ENCODE measurements around the gene CEP89.

Gene CEP89

GRCh38 chr19:32945260-32945659, 26.5 kb downstream of the CEP89 start:
- TF ChIP-seq NFIC (IDR thresholded peaks at IDR 0.05) (no peak), ZBTB7A (IDR thresholded peaks at IDR 0.05; ENCODE audit: low read depth) (no peak), FOXM1 (IDR thresholded peaks at IDR 0.05; ENCODE audit: borderline replicate concordance, low read depth) (no peak), TEAD4 (IDR thresholded peaks at IDR 0.05) (no peak), YY1 (IDR thresholded peaks at IDR 0.05; ENCODE audit: low read depth) (no peak), TAF1 (IDR thresholded peaks at IDR 0.05; ENCODE audit: low read depth) (no peak)
- TF ChIP-seq, protein P1, sequence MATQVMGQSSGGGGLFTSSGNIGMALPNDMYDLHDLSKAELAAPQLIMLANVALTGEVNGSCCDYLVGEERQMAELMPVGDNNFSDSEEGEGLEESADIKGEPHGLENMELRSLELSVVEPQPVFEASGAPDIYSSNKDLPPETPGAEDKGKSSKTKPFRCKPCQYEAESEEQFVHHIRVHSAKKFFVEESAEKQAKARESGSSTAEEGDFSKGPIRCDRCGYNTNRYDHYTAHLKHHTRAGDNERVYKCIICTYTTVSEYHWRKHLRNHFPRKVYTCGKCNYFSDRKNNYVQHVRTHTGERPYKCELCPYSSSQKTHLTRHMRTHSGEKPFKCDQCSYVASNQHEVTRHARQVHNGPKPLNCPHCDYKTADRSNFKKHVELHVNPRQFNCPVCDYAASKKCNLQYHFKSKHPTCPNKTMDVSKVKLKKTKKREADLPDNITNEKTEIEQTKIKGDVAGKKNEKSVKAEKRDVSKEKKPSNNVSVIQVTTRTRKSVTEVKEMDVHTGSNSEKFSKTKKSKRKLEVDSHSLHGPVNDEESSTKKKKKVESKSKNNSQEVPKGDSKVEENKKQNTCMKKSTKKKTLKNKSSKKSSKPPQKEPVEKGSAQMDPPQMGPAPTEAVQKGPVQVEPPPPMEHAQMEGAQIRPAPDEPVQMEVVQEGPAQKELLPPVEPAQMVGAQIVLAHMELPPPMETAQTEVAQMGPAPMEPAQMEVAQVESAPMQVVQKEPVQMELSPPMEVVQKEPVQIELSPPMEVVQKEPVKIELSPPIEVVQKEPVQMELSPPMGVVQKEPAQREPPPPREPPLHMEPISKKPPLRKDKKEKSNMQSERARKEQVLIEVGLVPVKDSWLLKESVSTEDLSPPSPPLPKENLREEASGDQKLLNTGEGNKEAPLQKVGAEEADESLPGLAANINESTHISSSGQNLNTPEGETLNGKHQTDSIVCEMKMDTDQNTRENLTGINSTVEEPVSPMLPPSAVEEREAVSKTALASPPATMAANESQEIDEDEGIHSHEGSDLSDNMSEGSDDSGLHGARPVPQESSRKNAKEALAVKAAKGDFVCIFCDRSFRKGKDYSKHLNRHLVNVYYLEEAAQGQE (IDR thresholded peaks at IDR 0.05; ENCODE audit: low read depth): no peak

- TF ChIP-seq ZBTB7A (IDR thresholded peaks at IDR 0.05; ENCODE audit: low read depth): no peak
- no peak for TF ChIP-seq TEAD4 (IDR thresholded peaks at IDR 0.05)
- no peak for TF ChIP-seq FOXM1 (IDR thresholded peaks at IDR 0.05; ENCODE audit: borderline replicate concordance, low read depth)
- no peak for TF ChIP-seq YY1 (IDR thresholded peaks at IDR 0.05; ENCODE audit: low read depth)
- TF ChIP-seq, protein P1 (IDR thresholded peaks at IDR 0.05; ENCODE audit: low read depth): no peak
- TF ChIP-seq RAD21 (IDR thresholded peaks at IDR 0.05; ENCODE audit: low read depth): no peak
- no peak for TF ChIP-seq TAF1 (IDR thresholded peaks at IDR 0.05; ENCODE audit: low read depth)
- no peak for TF ChIP-seq USF1 (IDR thresholded peaks at IDR 0.05)
- no peak for TF ChIP-seq NFIC (IDR thresholded peaks at IDR 0.05)
Observed at GRCh38 chr19:32936065-32936464, 35.7 kb downstream of the CEP89 start.

GRCh38 chr19:32935629-32936028, 36.1 kb downstream of the CEP89 start:
- TF ChIP-seq ZBTB7A (IDR thresholded peaks at IDR 0.05; ENCODE audit: low read depth): no peak
- TF ChIP-seq TEAD4 (IDR thresholded peaks at IDR 0.05): no peak
- TF ChIP-seq TCF12 (IDR thresholded peaks at IDR 0.05; ENCODE audit: low read depth): no peak
- no peak for TF ChIP-seq TAF1 (IDR thresholded peaks at IDR 0.05; ENCODE audit: low read depth)
- TF ChIP-seq, protein P1 (IDR thresholded peaks at IDR 0.05; ENCODE audit: low read depth): no peak
- TF ChIP-seq USF1 (IDR thresholded peaks at IDR 0.05): no peak
- no peak for TF ChIP-seq RAD21 (IDR thresholded peaks at IDR 0.05; ENCODE audit: low read depth)
- no peak for TF ChIP-seq EGR1 (IDR thresholded peaks at IDR 0.05)
- no peak for TF ChIP-seq CREB1 (IDR thresholded peaks at IDR 0.05; ENCODE audit: low read depth)
- no peak for TF ChIP-seq MAX (IDR thresholded peaks at IDR 0.05)
- TF ChIP-seq YY1 (IDR thresholded peaks at IDR 0.05; ENCODE audit: low read depth): no peak
- no peak for TF ChIP-seq NFIC (IDR thresholded peaks at IDR 0.05)
- TF ChIP-seq FOXM1 (IDR thresholded peaks at IDR 0.05; ENCODE audit: borderline replicate concordance, low read depth): no peak

DNA sequence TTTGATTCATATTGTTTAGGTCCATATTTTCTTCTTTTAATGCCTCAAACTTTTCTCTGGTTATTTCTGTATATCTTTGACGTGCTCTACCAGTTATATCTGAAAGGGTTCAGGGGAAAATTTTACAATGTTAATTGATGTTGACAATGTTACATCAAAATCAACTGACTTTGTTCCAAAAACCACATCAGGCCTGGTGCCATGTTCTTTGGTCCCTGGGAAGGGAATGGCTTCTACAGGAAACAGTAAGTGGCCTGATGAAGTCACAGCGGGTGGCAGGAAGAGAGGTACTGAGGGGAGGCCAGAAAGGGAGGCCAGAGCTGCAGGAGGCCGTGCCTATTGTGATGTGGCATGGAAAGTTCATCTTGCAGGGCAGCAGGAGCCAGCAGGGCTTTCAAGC, 38.2 kb downstream of the CEP89 start:
- TF ChIP-seq YY1 (IDR thresholded peaks at IDR 0.05; ENCODE audit: low read depth) (no peak), TAF1 (IDR thresholded peaks at IDR 0.05; ENCODE audit: low read depth) (no peak), RAD21 (IDR thresholded peaks at IDR 0.05; ENCODE audit: low read depth) (no peak), TEAD4 (IDR thresholded peaks at IDR 0.05) (no peak), CEBPB (IDR thresholded peaks at IDR 0.05) (no peak), NFIC (IDR thresholded peaks at IDR 0.05) (no peak), ZBTB7A (IDR thresholded peaks at IDR 0.05; ENCODE audit: low read depth) (no peak), TCF12 (IDR thresholded peaks at IDR 0.05; ENCODE audit: low read depth) (no peak), USF1 (IDR thresholded peaks at IDR 0.05) (no peak)

- TF ChIP-seq TCF12 (IDR thresholded peaks at IDR 0.05; ENCODE audit: low read depth): no peak
- no peak for TF ChIP-seq EGR1 (IDR thresholded peaks at IDR 0.05)
- TF ChIP-seq USF1 (IDR thresholded peaks at IDR 0.05): no peak
- no peak for TF ChIP-seq TAF1 (IDR thresholded peaks at IDR 0.05; ENCODE audit: low read depth)
- no peak for TF ChIP-seq FOXM1 (IDR thresholded peaks at IDR 0.05; ENCODE audit: borderline replicate concordance, low read depth)
- no peak for TF ChIP-seq MAX (IDR thresholded peaks at IDR 0.05)
Observed at GRCh38 chr19:32930567-32930966, 41.2 kb downstream of the CEP89 start.
